CD4-positive, alpha-beta T cell treated with Interleukin-4 for 4 hours (primary cell): Measurements from ENCODE around the gene BANF2.
"Not testable (repeated sequence)": the region's sequence is repeated elsewhere in the genome, so short reads cannot be mapped to it uniquely, and the experiment has no call there.

Experiments used
- DNase-seq: peaks from one replicate; pipeline ENCODE4 v3.0.0-alpha.2; 2020

The BANF2 gene

GRCh38 chr20:17767624-17768023 is 67.9 kb downstream of the BANF2 start:
- no peak for DNase-seq

DNA sequence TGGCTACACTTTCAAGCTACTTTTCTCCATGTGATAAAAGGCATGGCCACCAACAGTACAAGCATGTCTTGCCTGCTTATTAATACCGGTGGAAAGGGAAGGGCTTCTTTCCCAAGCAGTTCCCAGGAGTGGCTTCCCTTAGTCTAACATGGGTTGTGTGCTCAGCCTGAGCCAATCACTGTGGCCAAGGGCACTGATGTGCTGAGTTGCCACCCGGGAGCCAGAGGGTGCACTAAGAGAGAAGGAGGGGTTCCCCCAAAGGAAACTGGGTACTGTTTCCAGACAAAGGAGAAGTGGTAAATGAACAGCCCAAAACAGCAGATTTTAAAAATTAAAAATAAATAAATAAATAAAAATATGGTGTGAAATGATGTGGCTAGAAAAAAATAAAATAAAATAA is 68.5 kb downstream of the BANF2 start:
- no peak for DNase-seq

GRCh38 chr20:17769716-17770115 is 70.0 kb downstream of the BANF2 start:
- not testable (repeated sequence) for DNase-seq

DNA sequence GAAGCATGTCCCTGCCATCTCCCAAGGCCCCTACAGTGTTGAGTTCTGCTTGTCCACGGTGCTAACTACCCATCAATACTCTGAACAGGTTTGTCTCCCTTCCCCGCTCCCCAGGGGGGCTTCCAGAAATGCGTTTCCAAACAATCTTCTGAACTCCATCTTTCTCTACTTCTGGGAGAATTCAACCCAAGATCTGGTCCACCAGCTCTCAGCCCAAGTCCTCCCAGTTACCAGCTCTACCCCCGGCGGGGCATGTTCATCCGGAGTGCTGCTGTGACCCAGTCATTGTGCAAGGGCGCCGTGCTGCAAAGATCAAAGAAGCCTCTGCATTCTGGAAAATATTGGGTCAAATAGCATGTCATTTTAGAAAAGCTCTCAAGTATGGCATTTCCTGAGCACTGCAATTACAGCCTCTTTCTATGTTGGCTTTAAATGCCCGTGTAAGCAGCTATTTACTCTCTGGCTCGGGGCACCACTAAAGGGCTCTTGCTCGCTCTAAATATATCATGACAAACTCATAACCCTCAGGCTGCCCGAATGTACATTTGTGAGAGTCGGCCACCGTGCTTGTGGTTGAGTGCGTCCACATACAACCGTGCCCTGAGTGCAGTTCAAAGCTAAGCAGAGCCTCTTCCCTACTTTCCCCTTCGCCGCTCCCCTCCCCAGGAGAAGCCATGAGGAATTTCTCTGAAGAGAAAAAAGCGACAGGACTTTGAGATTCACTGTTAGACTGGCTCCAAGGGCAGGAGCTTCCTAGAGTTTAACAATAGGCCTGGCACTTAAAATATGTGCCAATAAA is 71.6 kb downstream of the BANF2 start:
- DNase-seq = no peak

GRCh38 chr20:17772005-17772343 is 72.2 kb downstream of the BANF2 start:
- DNase-seq = no peak

- DNase-seq = no peak
Observed at GRCh38 chr20:17773619-17774018, 73.9 kb downstream of the BANF2 start.

DNA sequence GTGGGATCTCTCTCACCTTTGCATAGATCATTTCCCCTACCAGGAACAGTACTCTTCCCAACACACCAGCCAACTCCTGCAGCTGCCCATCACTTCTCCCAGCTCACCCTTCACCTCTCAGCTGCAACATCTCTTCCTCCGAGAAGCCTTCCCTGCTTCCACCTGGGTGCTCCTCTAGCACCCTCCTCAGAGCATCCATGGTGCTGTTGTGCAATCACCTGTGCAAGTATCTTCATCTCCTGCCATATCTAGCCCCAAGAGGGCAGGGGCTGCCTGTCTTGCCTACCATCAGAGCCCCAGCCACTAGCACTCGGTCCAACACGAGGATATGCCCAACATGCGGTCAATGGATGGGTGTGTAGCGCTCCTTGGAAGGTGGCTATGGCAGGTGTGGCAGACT is 75.8 kb downstream of the BANF2 start:
- DNase-seq = no peak

DNA sequence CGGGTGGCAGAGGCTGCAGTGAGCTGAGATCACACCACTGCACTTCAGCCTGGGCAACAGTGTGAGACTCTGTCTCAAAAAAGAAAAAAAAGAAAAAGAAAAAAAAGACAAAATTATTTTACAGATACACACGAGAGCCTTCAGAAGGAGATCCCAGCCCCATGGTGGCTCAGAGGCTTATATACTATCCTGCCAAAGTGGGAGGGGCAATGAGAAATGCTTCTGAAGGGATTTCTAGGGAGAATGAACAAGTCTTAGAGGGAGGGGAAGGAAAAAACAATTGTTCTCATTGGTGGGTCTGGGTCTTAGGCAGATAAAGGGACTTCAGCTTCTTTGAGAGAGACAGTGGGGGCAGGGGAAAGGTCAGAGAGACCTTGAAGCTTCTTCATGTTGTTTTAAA is 76.8 kb downstream of the BANF2 start:
- DNase-seq = no peak

DNA sequence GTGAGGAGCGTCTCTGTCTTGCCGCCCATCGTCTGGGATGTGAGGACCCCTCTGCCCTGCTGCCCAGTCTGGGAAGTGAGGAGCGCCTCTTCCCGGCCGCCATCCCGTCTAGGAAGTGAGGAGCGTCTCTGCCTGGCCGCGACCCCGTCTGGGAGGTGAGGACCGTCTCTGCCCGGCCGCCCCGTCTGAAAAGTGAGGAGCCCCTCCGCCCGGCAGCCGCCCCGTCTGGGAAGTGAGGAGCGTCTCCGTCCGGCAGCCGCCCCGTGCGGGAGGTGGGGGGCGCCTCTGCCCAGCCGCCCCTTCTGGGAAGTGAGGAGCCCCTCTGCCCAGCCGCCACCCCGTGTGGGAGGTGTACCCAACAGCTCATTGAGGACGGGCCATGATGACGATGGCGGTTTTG is 79.2 kb downstream of the BANF2 start:
- DNase-seq = not testable (repeated sequence)

DNA sequence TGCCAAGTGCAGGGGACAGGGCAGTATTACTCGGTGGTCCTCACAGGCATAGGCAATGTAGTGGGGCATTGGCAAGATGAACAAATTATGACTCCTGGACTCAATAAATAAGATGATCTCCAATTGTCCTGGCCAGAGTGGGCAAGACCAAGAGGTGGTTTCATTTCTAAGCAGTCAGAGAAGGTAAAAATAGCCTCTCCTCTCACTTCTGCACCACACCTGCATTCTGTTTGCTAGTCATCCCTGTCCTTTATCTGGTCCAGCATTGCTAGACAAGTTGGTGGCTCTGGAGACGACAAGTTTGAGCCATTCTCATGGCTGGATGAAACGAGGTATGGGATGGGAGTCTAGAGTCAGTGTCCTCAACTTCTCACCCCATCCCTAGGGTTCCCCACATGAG is 83.0 kb downstream of the BANF2 start:
- no peak for DNase-seq

DNA sequence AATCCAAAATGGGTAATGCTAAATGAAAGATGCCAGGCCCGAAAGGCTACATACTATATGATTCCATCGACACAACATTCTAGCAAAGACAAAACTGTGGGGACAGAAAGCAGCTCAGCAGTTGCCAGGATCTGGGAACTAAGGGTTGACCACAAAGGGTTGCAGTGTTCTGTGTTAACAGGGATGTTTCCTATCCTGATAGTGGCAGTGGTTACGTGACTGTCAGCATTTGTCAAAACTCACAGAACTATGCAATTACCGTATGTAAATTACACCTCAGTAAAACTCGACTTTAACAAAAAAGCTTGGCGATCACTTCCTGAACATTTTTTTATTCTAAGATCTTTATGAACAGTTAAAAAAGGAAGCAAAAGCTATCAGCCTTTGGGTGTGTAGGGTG is 83.9 kb downstream of the BANF2 start:
- no peak for DNase-seq

DNA sequence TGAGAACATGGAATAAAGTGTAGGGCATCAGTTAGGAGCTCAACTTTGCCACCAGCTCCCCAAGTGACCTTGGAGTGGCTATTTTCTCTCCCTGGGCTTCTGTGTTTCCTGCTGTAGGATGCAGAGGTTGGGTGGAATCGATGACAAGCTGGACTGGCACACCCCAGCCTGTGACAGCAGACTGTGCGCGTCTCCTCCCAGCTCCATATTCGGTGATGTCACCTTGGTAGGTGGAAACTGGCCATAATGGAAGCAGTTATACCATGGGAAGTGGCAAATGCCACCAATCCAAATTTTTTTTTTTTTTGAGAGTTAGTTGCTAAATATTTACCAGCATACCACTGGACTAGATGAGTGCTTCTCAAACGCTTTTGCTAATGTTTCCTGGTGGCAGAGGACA is 85.2 kb downstream of the BANF2 start:
- no peak for DNase-seq
